ENCODE data around the gene ARHGAP1.

The ARHGAP1 gene

GRCh38 chr11:46724088-46724487 is 23.7 kb upstream of the ARHGAP1 start:
- no peak overlapping the region for H3K4me3 ChIP-seq (replicated peaks in 1 of 2; ENCODE audit: low read depth in 2 of 2, low read length in 2 of 2)
- no peak for DNase-seq (ENCODE audit: low read depth in 2 of 2)
- TF ChIP-seq CTCF (IDR thresholded peaks at IDR 0.05; ENCODE audit: low read depth, low read length): no peak

GRCh38 chr11:46723359-46723680 is 22.9 kb upstream of the ARHGAP1 start:
- TF ChIP-seq CTCF (IDR thresholded peaks at IDR 0.05; ENCODE audit: low read depth, low read length): no peak
- no peak for DNase-seq (ENCODE audit: low read depth in 2 of 2)
- H3K4me3 ChIP-seq (replicated peaks in 1 of 2; ENCODE audit: low read depth in 2 of 2, low read length in 2 of 2): no peak overlapping the region

- H3K4me3 ChIP-seq (replicated peaks in 1 of 2; ENCODE audit: low read depth in 2 of 2, low read length in 2 of 2): no peak overlapping the region
- no peak for DNase-seq (ENCODE audit: low read depth in 2 of 2)
- TF ChIP-seq CTCF (IDR thresholded peaks at IDR 0.05; ENCODE audit: low read depth, low read length): no peak
Measured at GRCh38 chr11:46722566-46723358, 22.3 kb upstream of the ARHGAP1 start.

- H3K4me3 ChIP-seq (replicated peaks in 1 of 2; ENCODE audit: low read depth in 2 of 2, low read length in 2 of 2): no peak overlapping the region
- DNase-seq (ENCODE audit: low read depth in 2 of 2): no peak
- no peak for TF ChIP-seq CTCF (IDR thresholded peaks at IDR 0.05; ENCODE audit: low read depth, low read length)
Measured at GRCh38 chr11:46721286-46721685, 20.9 kb upstream of the ARHGAP1 start.

- H3K4me3 ChIP-seq (replicated peaks in 1 of 2; ENCODE audit: low read depth in 2 of 2, low read length in 2 of 2): no peak overlapping the region
- no peak for DNase-seq (ENCODE audit: low read depth in 2 of 2)
- no peak for TF ChIP-seq CTCF (IDR thresholded peaks at IDR 0.05; ENCODE audit: low read depth, low read length)
Measured at GRCh38 chr11:46719543-46720218, 19.3 kb upstream of the ARHGAP1 start.

- TF ChIP-seq CTCF (IDR thresholded peaks at IDR 0.05; ENCODE audit: low read depth, low read length): no peak
Measured at GRCh38 chr11:46719048-46719542, 18.7 kb upstream of the ARHGAP1 start, which contains the start of gene F2. Gene F2 (plus strand): TSS chr11:46719213. CDS start chr11:46719236, 23 bp downstream.

More at GRCh38 chr11:46719048-46719542, 18.7 kb upstream of the ARHGAP1 start, which contains the start of gene F2:
- H3K4me3 ChIP-seq (replicated peaks in 1 of 2; ENCODE audit: low read depth in 2 of 2, low read length in 2 of 2): no peak within 1 kb of the TSS
- no peak for DNase-seq (ENCODE audit: low read depth in 2 of 2)
